Panc1 (cell line): ENCODE measurements around the gene VPS37B. TPM values are rescaled to one million over a fixed set of nuclear protein-coding genes. Genes with fewer than 3 reads are reported as not detected.

ENCODE experiments used
- ATAC-seq: fragments of 200-7000 bp; cut with Tn5 transposase; 2 replicates; pipeline ENCODE4 v1.9.1; 2020; ENCODE audit warnings: mild to moderate bottlenecking, moderate library complexity
- BruUV-seq: library from RNA; stranded (reverse); fragments of 400-500 nt; replicated peaks from 2 replicates; lab custom pipeline; 2021; lab: Mats Ljungman, UMichigan
- CTCF ChIA-PET: fragments of 300-600 bp; sonication (Branson Sonifier 250); formaldehyde crosslinking; loops from one replicate; lab custom pipeline; 2022; ENCODE audit warnings: antibody characterized with exemption; lab: Charles Lee
- POLR2A ChIA-PET: fragments of 300-600 bp; sonication (Branson Sonifier 250); formaldehyde crosslinking; loops from one replicate; lab custom pipeline; 2022; ENCODE audit warnings: antibody characterized with exemption; lab: Charles Lee
- DNase-seq: peaks from one replicate; pipeline ENCODE4 v3.0.0-alpha.2; 2010; ENCODE audit warnings: low read depth, low spot score
- H3K27ac ChIP-seq: 2 replicates; pipeline ENCODE4 v1.5.1; 2011; ENCODE audit warnings: mild to moderate bottlenecking, low read length, inconsistent platforms
- H3K27me3 ChIP-seq: fragments of 200-500 bp; sonication (Bioruptor generic); 2 replicates; pipeline ENCODE4 v1.6.0; 2014; ENCODE audit warnings: low read length, inconsistent platforms; ENCODE audit not compliant: control insufficient read depth, insufficient read depth
- H3K36me3 ChIP-seq: fragments of 200-500 bp; sonication (Bioruptor generic); 2 replicates; pipeline ENCODE4 v1.5.1; 2014; ENCODE audit warnings: inconsistent platforms, mild to moderate bottlenecking, low read length, moderate library complexity; ENCODE audit not compliant: control insufficient read depth, insufficient read depth
- H3K4me1 ChIP-seq: 2 replicates; pipeline ENCODE4 v1.5.1; 2011; ENCODE audit warnings: inconsistent platforms, mild to moderate bottlenecking, low read length, moderate library complexity; ENCODE audit not compliant: control insufficient read depth, insufficient read depth
- H3K4me3 ChIP-seq, 2 experiments: 2 replicates each; pipeline ENCODE4 v1.5.1; 2011 to 2012; ENCODE audit warnings: low read depth in 2 of 2, low read length in 2 of 2, mild to moderate bottlenecking in 2 of 2, inconsistent platforms in 1 of 2, moderate library complexity in 1 of 2
- H3K9me3 ChIP-seq: fragments of 200-500 bp; sonication (Bioruptor generic); 2 replicates; pipeline ENCODE4 v1.5.1; 2014; ENCODE audit warnings: low read depth, mild to moderate bottlenecking, inconsistent platforms, low read length, moderate library complexity; ENCODE audit not compliant: control insufficient read depth, insufficient read depth
- POLR2AphosphoS5 ChIP-seq: IDR thresholded peaks from 2 replicates; pipeline ENCODE4 v1.6.1; 2012; ENCODE audit warnings: mild to moderate bottlenecking, low read depth, low read length, moderate library complexity
- REST ChIP-seq, 2 experiments: IDR thresholded peaks; 2 replicates each; pipeline ENCODE4 v1.6.1; 2011 to 2012; ENCODE audit warnings: low read depth in 2 of 2, control low read depth in 1 of 2, low read length in 1 of 2, mild to moderate bottlenecking in 1 of 2, moderate library complexity in 1 of 2; ENCODE audit not compliant: insufficient read depth in 1 of 2
- SIN3A ChIP-seq: IDR thresholded peaks from 2 replicates; pipeline ENCODE4 v1.6.1; 2012; ENCODE audit warnings: low read depth, mild to moderate bottlenecking, low read length, moderate library complexity, borderline replicate concordance; ENCODE audit not compliant: insufficient read depth
- TCF7L2 ChIP-seq: IDR thresholded peaks from 2 replicates; pipeline ENCODE4 v1.6.1; 2011; ENCODE audit warnings: mild to moderate bottlenecking, low read depth, low read length, inconsistent platforms
- in situ Hi-C: cut with HindIII; loops from 2 replicates; pipeline ENCODE4 v1.10.0; 2016; ENCODE audit warnings: low sequenced_read_pairs, low pct_unique_long_range_greater_than_20kb
- intact Hi-C: fragments of 100-400 bp; cut with micrococcal nuclease; formaldehyde crosslinking; loops from one replicate; pipeline ENCODE4 v1.10.0; 2022; ENCODE audit not compliant: unreplicated experiment
- total RNA-seq: library from RNA; stranded (reverse); gene quantifications from one replicate; pipeline ENCODE4 v1.2.1, GENCODE V29; 2021; ENCODE audit not compliant: unreplicated experiment
- TF ChIP-seq, protein P1 (sequence below): fragments of 450-650 bp; IDR thresholded peaks from 2 replicates; pipeline ENCODE4 v1.5.1; 2017; ENCODE audit warnings: mild to moderate bottlenecking

Gene VPS37B
- total RNA-seq, 1 experiment from 2014 or later, result 76.7 TPM

- Histone ChIP-seq H3K9me3 (no peaks in the 10 kb centered on the region), H3K27me3 (no peaks in the 10 kb centered on the region), H3K27ac (peak overlapping the region; percentile 81), H3K4me3 (no peak overlapping the region), H3K36me3 (peaks cover 16% of the 10 kb centered on the region), H3K4me1 (peaks cover 84% of the 10 kb centered on the region)
- ChIA-PET POLR2A (no interaction called here), CTCF (interaction anchor here (1.3 kb wide), 1 partner anchor 85 kb away, joined by 5 read pairs; no protein-coding TSS in a partner anchor)
- DNase-seq, result no peak
- BruUV-seq, result no TSS peak
- no peak for TF ChIP-seq SIN3A
- no peak for TF ChIP-seq REST (IDR thresholded peaks at IDR 0.05; ENCODE audit: insufficient read depth in 1 of 2, low read depth in 2 of 2, low read length in 1 of 2)
- TF ChIP-seq POLR2AphosphoS5, result no peak
- no peak for TF ChIP-seq TCF7L2
- TF ChIP-seq, protein P1, sequence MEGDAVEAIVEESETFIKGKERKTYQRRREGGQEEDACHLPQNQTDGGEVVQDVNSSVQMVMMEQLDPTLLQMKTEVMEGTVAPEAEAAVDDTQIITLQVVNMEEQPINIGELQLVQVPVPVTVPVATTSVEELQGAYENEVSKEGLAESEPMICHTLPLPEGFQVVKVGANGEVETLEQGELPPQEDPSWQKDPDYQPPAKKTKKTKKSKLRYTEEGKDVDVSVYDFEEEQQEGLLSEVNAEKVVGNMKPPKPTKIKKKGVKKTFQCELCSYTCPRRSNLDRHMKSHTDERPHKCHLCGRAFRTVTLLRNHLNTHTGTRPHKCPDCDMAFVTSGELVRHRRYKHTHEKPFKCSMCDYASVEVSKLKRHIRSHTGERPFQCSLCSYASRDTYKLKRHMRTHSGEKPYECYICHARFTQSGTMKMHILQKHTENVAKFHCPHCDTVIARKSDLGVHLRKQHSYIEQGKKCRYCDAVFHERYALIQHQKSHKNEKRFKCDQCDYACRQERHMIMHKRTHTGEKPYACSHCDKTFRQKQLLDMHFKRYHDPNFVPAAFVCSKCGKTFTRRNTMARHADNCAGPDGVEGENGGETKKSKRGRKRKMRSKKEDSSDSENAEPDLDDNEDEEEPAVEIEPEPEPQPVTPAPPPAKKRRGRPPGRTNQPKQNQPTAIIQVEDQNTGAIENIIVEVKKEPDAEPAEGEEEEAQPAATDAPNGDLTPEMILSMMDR, result no peak
- intact Hi-C loops (no loop called here), in situ Hi-C loops (no loop called here)
- no peak for ATAC-seq
Measured at GRCh38 chr12:122866950-122867607, 28.8 kb downstream of the VPS37B start.

GRCh38 chr12:122866379-122866778, 29.5 kb downstream of the VPS37B start:
- H3K4me3 ChIP-seq, result no peak overlapping the region
- POLR2A ChIA-PET, result interaction anchor here (0.6 kb wide), 1 partner anchor 127 kb away, joined by 3 read pairs; no protein-coding TSS in a partner anchor
- no peaks in the 10 kb centered on the region for H3K27me3 ChIP-seq
- BruUV-seq, result TSS peak; percentile 61
- DNase-seq, result no peak
- intact Hi-C loops, result no loop called here
- peaks cover 84% of the 10 kb centered on the region for H3K4me1 ChIP-seq
- CTCF ChIA-PET, result no interaction called here
- peaks cover 14% of the 10 kb centered on the region for H3K36me3 ChIP-seq
- H3K9me3 ChIP-seq, result no peaks in the 10 kb centered on the region
- in situ Hi-C loops, result no loop called here
- H3K27ac ChIP-seq, result peak overlapping the region; percentile 69
- no peak for TF ChIP-seq REST (IDR thresholded peaks at IDR 0.05; ENCODE audit: insufficient read depth in 1 of 2, low read depth in 2 of 2, low read length in 1 of 2)
- no peak for TF ChIP-seq TCF7L2
- TF ChIP-seq, protein P1, result no peak
- TF ChIP-seq POLR2AphosphoS5, result no peak
- TF ChIP-seq SIN3A, result no peak
- no peak for ATAC-seq
